ENCODE results near the gene SLC22A4.

SLC22A4 gene

GRCh38 chr5:132389585-132390286 lies 95.5 kb downstream of the SLC22A4 start:
- DNase-seq (ENCODE audit: low read depth in 1 of 2, low spot score in 1 of 2), result peak in 1 of 2 donors; percentile 32

- no peak for DNase-seq (ENCODE audit: low read depth in 1 of 2, low spot score in 1 of 2)
Measured at GRCh38 chr5:132391247-132391646, 97.1 kb downstream of the SLC22A4 start.

- DNase-seq (ENCODE audit: low read depth in 1 of 2, low spot score in 1 of 2), result no peak
Measured at GRCh38 chr5:132391870-132392269, 97.7 kb downstream of the SLC22A4 start.

- no peak for DNase-seq (ENCODE audit: low read depth in 1 of 2, low spot score in 1 of 2)
Measured at GRCh38 chr5:132392411-132392810, 98.2 kb downstream of the SLC22A4 start.

DNA sequence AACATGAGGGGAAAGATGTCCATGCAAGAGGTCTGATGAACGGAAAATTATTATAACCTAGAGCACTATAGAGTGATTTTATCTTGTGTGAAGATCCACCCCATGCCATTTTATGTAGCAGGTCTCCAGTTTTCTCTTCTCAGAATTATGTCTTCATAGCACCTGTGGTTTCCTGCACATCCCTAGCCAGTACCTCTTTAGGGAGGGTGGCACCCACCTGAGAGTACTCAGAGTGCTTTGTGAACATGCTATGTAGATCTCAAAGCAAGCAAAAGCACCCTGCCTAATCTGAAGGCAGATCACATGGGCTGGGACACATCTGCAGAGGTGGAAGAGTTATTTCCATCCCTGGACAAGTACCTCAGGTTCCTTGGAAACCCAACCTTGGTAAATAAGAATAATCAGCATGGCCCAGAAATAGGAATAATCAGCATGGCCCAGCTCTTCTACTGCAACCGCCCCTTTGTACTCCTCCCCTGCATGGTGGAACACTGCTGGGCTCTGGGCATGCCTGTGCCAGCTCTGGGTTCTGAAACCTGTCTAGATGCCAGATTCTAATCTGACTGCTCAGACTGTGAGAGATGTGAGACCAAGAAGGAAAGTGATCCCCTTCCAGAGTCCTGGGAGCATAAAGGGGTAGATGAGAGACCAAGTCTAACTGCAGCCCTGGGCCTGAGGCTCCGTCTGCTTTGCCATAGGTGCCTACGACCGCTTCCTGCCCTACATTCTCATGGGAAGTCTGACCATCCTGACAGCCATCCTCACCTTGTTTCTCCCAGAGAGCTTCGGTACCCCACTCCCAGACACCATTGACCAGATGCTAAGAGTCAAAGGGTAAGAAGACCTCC lies 99.0 kb downstream of the SLC22A4 start:
- DNase-seq (ENCODE audit: low read depth in 1 of 2, low spot score in 1 of 2), result no peak

All from activated CD4-positive, alpha-beta T cell treated with anti-CD3 and anti-CD28 coated beads, Interleukin-2, amount 50 U/mL, for 24 hours (primary cell).